Immature natural killer cell (primary cell): ENCODE results near the gene ARID5B. TPM values are rescaled to one million over a fixed set of nuclear protein-coding genes. Genes with fewer than 3 reads are reported as not detected.

Experiments used
- DNase-seq, 3 donors: peaks; one replicate each; pipeline ENCODE4 v3.0.0; 2022; ENCODE audit warnings: mixed read lengths in 1 of 3
- H3K27ac Mint-ChIP-seq, 6 donors: one replicate each; pipeline ENCODE4 v1.8.0; 2020; ENCODE audit warnings: mixed read lengths in 6 of 6, mild to moderate bottlenecking in 5 of 6, inconsistent platforms in 4 of 6, moderate library complexity in 3 of 6
- H3K27me3 Mint-ChIP-seq, 3 donors: one replicate each; pipeline ENCODE4 v1.8.0; 2020 to 2021; ENCODE audit warnings: low read depth in 3 of 3, mild to moderate bottlenecking in 3 of 3, mixed read lengths in 3 of 3, moderate library complexity in 3 of 3, inconsistent platforms in 1 of 3
- H3K36me3 Mint-ChIP-seq, 3 donors: one replicate each; pipeline ENCODE4 v1.8.0; 2020; ENCODE audit warnings: mixed read lengths in 3 of 3, inconsistent platforms in 2 of 3, mild to moderate bottlenecking in 2 of 3
- H3K4me1 Mint-ChIP-seq, 2 donors: one replicate each; pipeline ENCODE4 v1.8.0; 2020; ENCODE audit warnings: inconsistent platforms in 2 of 2, mild to moderate bottlenecking in 2 of 2, mixed read lengths in 2 of 2, moderate library complexity in 1 of 2
- H3K4me3 Mint-ChIP-seq, 5 donors: one replicate each; pipeline ENCODE4 v1.8.0; 2020; ENCODE audit warnings: mild to moderate bottlenecking in 5 of 5, mixed read lengths in 5 of 5, inconsistent platforms in 3 of 5, moderate library complexity in 3 of 5
- H3K9me3 Mint-ChIP-seq, 6 donors: one replicate each; pipeline ENCODE4 v1.8.0; 2020; ENCODE audit warnings: mild to moderate bottlenecking in 6 of 6, mixed read lengths in 6 of 6, inconsistent platforms in 4 of 6, moderate library complexity in 3 of 6
- polyA plus RNA-seq, 3 donors: library from polyadenylated mRNA; unstranded; fragments of 300-500 nt; fragmentation: Illumina TruSeq; gene quantifications; one replicate each; pipeline ENCODE4 v1.2.3, GENCODE V29; 2021

The ARID5B gene
- polyA plus RNA-seq, 3 donors from 2014 or later: 12.2 to 35.3 (median 22.1) TPM

- peaks cover 0 to 2% (median 0%) of the 10 kb centered on the region in 3 donors for H3K27me3 Mint-ChIP-seq
- peaks cover 0 to 4% of the 10 kb centered on the region in 2 donors for H3K4me1 Mint-ChIP-seq
- H3K9me3 Mint-ChIP-seq: no peaks in the 10 kb centered on the region
- no peak overlapping the region for H3K4me3 Mint-ChIP-seq
- peaks cover 26 to 54% (median 35%) of the 10 kb centered on the region in 3 donors for H3K36me3 Mint-ChIP-seq
- no peak for DNase-seq
- H3K27ac Mint-ChIP-seq: peak overlapping the region in 3 of 6 donors; percentile 21 to 49 (median 31)
Observed at GRCh38 chr10:62071846-62072281, 170.4 kb downstream of the ARID5B start.

GRCh38 chr10:62072901-62073300 is 171.4 kb downstream of the ARID5B start:
- Mint-ChIP-seq H3K36me3 (peaks cover 29 to 59% (median 38%) of the 10 kb centered on the region in 3 donors), H3K4me1 (peaks cover 0 to 4% of the 10 kb centered on the region in 2 donors), H3K27ac (peak overlapping the region in 1 of 6 donors; percentile 9), H3K27me3 (peaks cover 0 to 2% (median 0%) of the 10 kb centered on the region in 3 donors), H3K4me3 (no peak overlapping the region), H3K9me3 (no peaks in the 10 kb centered on the region)
- DNase-seq: no peak

DNA sequence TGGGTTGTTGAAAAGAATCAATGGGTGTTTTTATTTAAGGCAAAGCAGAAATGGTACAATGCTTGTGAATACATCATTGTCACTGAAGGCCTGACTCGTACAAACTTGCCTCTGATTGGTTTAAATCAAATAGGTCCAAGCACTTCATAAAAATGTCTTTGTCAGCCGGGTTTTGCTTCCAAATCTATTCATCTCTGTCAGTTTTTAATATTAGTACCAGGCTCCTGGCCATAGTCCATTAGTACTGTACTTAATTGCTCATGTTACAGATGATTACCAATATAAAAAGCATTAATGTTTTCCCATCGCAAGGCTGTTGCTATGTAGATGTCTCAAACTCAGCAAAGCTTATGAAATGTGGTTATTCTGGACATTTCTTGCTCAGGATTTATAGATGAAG is 171.9 kb downstream of the ARID5B start:
- Mint-ChIP-seq H3K27me3 (peaks cover 0 to 2% (median 0%) of the 10 kb centered on the region in 3 donors), H3K9me3 (no peaks in the 10 kb centered on the region), H3K4me3 (no peak overlapping the region), H3K27ac (no peak overlapping the region), H3K4me1 (peaks cover 0 to 4% of the 10 kb centered on the region in 2 donors), H3K36me3 (peaks cover 29 to 59% (median 38%) of the 10 kb centered on the region in 3 donors)
- DNase-seq: no peak

DNA sequence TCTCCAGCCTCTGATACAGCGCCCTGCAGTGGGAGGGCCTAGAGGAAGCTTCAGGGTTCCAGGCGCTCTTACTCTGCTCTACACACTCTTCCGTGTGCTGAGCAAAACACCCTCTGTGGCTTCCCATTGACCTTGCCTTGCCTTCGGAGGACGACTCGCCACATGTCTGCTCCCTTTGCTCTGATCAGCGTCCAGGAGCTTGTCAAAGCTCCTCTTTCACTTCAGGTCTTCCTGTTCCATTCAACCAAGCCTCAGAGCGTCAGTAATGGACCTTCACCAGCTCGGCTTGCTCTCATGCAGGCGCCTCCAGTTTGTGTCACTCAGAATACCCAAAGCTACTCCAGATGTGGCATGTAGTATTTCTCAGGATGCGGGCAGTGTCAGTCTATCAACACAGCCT is 173.9 kb downstream of the ARID5B start:
- Mint-ChIP-seq H3K9me3 (no peaks in the 10 kb centered on the region), H3K27me3 (peaks cover 0 to 2% (median 0%) of the 10 kb centered on the region in 3 donors), H3K27ac (no peak overlapping the region), H3K36me3 (peaks cover 28 to 58% (median 37%) of the 10 kb centered on the region in 3 donors), H3K4me3 (no peak overlapping the region), H3K4me1 (peaks cover 5 to 9% of the 10 kb centered on the region in 2 donors)
- DNase-seq: no peak

GRCh38 chr10:62075912-62076311 is 174.4 kb downstream of the ARID5B start:
- DNase-seq: no peak
- Mint-ChIP-seq H3K36me3 (peaks cover 28 to 57% (median 38%) of the 10 kb centered on the region in 3 donors), H3K4me3 (no peak overlapping the region), H3K27me3 (peaks cover 0 to 2% (median 0%) of the 10 kb centered on the region in 3 donors), H3K27ac (no peak overlapping the region), H3K9me3 (no peaks in the 10 kb centered on the region), H3K4me1 (peaks cover 7 to 11% of the 10 kb centered on the region in 2 donors)

DNA sequence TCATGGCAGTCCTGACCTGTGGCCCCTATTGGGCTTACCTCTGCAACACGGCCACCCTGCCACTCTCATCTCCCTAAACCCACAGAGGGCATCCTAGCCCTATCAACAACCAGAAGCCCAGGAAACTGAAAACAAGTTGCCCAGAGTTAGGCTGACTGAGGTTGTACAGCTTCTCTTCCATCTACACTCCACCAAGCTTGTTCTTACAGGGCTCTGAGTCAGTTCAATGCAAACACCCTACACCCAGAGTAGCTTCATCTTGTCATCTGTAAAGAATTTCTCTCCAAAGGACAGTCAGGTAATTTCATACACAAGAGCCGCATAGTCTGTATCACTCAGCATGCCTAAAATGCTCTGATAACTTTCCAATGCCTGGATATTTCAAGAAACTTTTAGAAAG is 175.4 kb downstream of the ARID5B start:
- peaks cover 17 to 19% of the 10 kb centered on the region in 2 donors for H3K4me1 Mint-ChIP-seq

GRCh38 chr10:62077330-62078015 is 176.0 kb downstream of the ARID5B start:
- H3K4me1 Mint-ChIP-seq: peaks cover 23 to 25% of the 10 kb centered on the region in 2 donors
- no peak for DNase-seq
- H3K27me3 Mint-ChIP-seq: no peaks in the 10 kb centered on the region
- H3K36me3 Mint-ChIP-seq: peaks cover 18 to 47% (median 27%) of the 10 kb centered on the region in 3 donors
- no peaks in the 10 kb centered on the region for H3K9me3 Mint-ChIP-seq
- H3K27ac Mint-ChIP-seq: peak overlapping the region in 2 of 6 donors; percentile 3 to 4
- H3K4me3 Mint-ChIP-seq: no peak overlapping the region

More for the DNA sequence above, 175.4 kb downstream of the ARID5B start:
- no peaks in the 10 kb centered on the region for H3K9me3 Mint-ChIP-seq
- no peak for DNase-seq
- no peaks in the 10 kb centered on the region for H3K27me3 Mint-ChIP-seq
- peaks cover 21 to 51% (median 30%) of the 10 kb centered on the region in 3 donors for H3K36me3 Mint-ChIP-seq
- no peak overlapping the region for H3K4me3 Mint-ChIP-seq
- peak overlapping the region in 2 of 6 donors; percentile 4 to 76 for H3K27ac Mint-ChIP-seq

DNA sequence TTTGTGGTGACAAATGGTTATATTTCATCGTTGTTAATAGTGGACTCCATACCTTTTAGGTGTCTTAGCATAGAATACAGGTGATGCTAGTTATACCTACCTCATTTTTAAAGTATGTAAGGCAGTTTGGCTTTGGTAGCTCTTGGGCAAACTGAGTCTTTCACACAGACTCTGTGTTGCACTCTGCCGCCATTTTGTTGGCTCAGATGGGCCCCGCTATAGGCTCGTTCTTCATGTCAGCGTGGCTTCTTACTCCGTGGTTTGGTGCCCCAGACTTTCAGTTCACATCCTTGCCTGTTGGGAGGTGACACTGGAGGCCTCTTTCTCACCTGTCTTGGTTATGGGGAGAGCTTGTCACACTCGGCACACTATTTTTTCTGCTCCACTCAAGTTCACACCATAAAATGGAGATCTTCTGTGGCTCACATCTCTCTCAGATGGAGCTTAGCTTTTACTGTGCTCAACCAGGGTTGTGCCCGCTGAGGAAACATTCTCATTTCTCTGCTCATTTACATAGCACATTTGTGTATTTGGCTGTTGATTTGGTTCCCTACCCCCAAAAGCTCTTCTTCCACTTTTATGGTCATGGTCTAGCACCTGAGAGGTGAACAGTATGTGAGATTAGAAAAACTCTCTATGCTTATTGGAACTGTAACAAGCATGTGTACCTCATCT is 178.5 kb downstream of the ARID5B start:
- H3K4me1 Mint-ChIP-seq: peaks cover 41 to 46% of the 10 kb centered on the region in 2 donors
- peak overlapping the region in 4 of 6 donors; percentile 40 to 80 (median 56) for H3K27ac Mint-ChIP-seq
- H3K4me3 Mint-ChIP-seq: no peak overlapping the region
- H3K27me3 Mint-ChIP-seq: no peaks in the 10 kb centered on the region
- no peaks in the 10 kb centered on the region for H3K9me3 Mint-ChIP-seq
- H3K36me3 Mint-ChIP-seq: peaks cover 10 to 30% (median 19%) of the 10 kb centered on the region in 3 donors
- DNase-seq: no peak

DNA sequence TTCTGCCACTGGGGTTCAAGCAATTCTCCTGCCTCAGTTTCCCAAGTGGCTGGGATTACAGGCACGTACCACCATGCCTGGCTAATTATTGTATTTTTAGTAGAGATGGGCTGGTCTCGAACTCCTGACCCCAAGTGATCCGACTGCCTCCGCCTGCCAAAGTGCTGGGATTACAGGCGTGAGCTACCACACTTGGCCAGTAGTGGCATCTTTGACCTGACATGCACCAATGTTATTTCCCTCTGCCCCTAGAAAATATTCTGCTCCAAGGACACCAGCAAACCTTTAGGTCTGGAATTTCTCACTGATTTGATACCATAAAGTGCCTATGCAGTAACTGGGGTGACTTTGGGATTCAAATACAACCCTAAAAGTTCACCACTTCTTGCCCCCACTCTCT is 179.4 kb downstream of the ARID5B start:
- H3K27me3 Mint-ChIP-seq: no peaks in the 10 kb centered on the region
- H3K27ac Mint-ChIP-seq: peak overlapping the region in 4 of 6 donors; percentile 15 to 47 (median 33)
- H3K4me3 Mint-ChIP-seq: no peak overlapping the region
- H3K9me3 Mint-ChIP-seq: no peaks in the 10 kb centered on the region
- no peak for DNase-seq
- H3K4me1 Mint-ChIP-seq: peaks cover 41 to 48% of the 10 kb centered on the region in 2 donors
- peaks cover 18 to 34% (median 20%) of the 10 kb centered on the region in 3 donors for H3K36me3 Mint-ChIP-seq

- Mint-ChIP-seq H3K27me3 (no peaks in the 10 kb centered on the region), H3K9me3 (no peaks in the 10 kb centered on the region), H3K4me1 (peaks cover 41 to 48% of the 10 kb centered on the region in 2 donors), H3K4me3 (peak overlapping the region in 1 of 5 donors; percentile 51), H3K36me3 (peaks cover 20 to 37% (median 20%) of the 10 kb centered on the region in 3 donors), H3K27ac (peak overlapping the region in 5 of 6 donors; percentile 15 to 76 (median 41))
- no peak for DNase-seq
Observed at GRCh38 chr10:62081341-62082270, 180.1 kb downstream of the ARID5B start.

GRCh38 chr10:62082271-62082656 is 180.8 kb downstream of the ARID5B start:
- H3K27ac Mint-ChIP-seq: peak overlapping the region in 5 of 6 donors; percentile 7 to 76 (median 74)
- H3K27me3 Mint-ChIP-seq: no peaks in the 10 kb centered on the region
- H3K36me3 Mint-ChIP-seq: peaks cover 15 to 32% (median 16%) of the 10 kb centered on the region in 3 donors
- H3K4me3 Mint-ChIP-seq: peak overlapping the region; percentile 51 to 72 (median 65)
- no peak for DNase-seq
- no peaks in the 10 kb centered on the region for H3K9me3 Mint-ChIP-seq
- H3K4me1 Mint-ChIP-seq: peaks cover 38 to 48% of the 10 kb centered on the region in 2 donors

DNA sequence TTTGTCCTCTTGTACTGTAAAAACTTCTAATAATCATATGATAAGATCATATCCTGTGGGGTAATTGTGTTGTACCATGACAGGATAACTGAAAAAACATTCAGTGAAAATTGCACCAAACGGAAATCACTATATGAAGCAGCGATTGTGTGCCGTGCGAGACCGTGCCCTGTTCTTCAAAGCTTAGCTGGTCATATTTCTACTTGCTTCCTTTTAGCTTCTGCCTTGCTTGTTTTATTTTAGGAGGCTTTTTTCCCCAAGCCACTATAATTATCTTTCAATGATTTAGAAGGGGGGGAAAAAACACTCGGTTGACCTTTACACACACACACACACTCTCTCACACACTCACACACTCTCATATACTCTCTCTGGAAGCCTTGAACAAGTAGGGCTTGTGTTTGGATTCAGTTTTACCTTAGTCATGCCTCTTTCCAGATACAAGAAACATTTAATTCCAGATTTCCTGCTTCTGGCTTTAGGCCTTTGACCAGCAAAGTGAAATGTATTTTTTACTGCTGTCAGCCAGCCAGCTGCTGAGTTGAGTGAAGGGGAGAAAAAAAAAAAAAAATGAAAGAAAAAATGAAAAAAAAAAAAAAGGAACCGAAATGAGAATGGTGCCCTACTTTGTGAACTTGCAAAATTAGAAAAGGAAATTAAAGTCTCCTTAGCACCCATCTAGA is 181.4 kb downstream of the ARID5B start:
- Mint-ChIP-seq H3K4me1 (peaks cover 38 to 48% of the 10 kb centered on the region in 2 donors), H3K27me3 (no peaks in the 10 kb centered on the region), H3K4me3 (peak overlapping the region; percentile 51 to 72 (median 65)), H3K9me3 (no peaks in the 10 kb centered on the region), H3K27ac (peak overlapping the region; percentile 41 to 76 (median 73)), H3K36me3 (peaks cover 16 to 34% (median 19%) of the 10 kb centered on the region in 3 donors)
- DNase-seq: peak; percentile 18 to 37 (median 24)
